Ishikawa (cell line): ENCODE results near the gene CCDC18.

ENCODE experiments used
- EGR1 ChIP-seq: IDR thresholded peaks from 2 replicates; pipeline ENCODE4 v1.6.1; 2012
- EP300 ChIP-seq: IDR thresholded peaks from 2 replicates; pipeline ENCODE4 v1.6.1; 2012; ENCODE audit warnings: borderline replicate concordance
- FOXM1 ChIP-seq: IDR thresholded peaks from 2 replicates; pipeline ENCODE4 v1.6.1; 2012; ENCODE audit warnings: low read depth, borderline replicate concordance
- RAD21 ChIP-seq: IDR thresholded peaks from 2 replicates; pipeline ENCODE4 v1.6.1; 2012; ENCODE audit warnings: low read depth
- TAF1 ChIP-seq: IDR thresholded peaks from 2 replicates; pipeline ENCODE4 v1.6.1; 2012; ENCODE audit warnings: low read depth, mild to moderate bottlenecking
- TCF12 ChIP-seq: IDR thresholded peaks from 2 replicates; pipeline ENCODE4 v1.6.1; 2012; ENCODE audit warnings: low read depth
- ZBTB7A ChIP-seq: IDR thresholded peaks from 2 replicates; pipeline ENCODE4 v1.6.1; 2012; ENCODE audit warnings: low read depth
- TF ChIP-seq, protein P1 (sequence below): IDR thresholded peaks from 2 replicates; pipeline ENCODE4 v1.6.1; 2012; ENCODE audit warnings: low read depth, mild to moderate bottlenecking
- TF ChIP-seq, protein P2 (sequence below): IDR thresholded peaks from 2 replicates; pipeline ENCODE4 v1.6.1; 2012
- TF ChIP-seq, protein P3 (sequence below): IDR thresholded peaks from 2 replicates; pipeline ENCODE4 v1.6.1; 2012

DNA sequence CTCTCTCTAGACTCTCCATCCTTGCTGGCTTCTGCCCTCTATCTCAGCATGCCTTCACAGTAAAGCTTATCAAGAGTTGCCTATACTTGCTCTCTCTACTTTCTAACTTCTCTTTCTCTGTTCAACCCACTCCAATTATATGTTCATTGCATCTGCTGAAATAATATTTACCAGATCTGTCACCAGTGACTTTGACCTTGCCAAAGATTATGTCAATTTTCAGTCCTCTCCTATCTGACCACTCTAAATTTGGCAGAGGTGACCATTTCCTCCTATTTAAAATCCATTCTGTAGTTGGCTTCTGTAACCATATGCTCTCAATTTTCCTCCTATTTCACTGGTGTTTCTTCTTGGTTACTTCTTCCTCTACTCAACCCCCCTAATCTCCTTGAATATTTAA, 126.4 kb downstream of the CCDC18 start:
- TF ChIP-seq TCF12, result no peak
- no peak for TF ChIP-seq EP300
- TF ChIP-seq, protein P1, sequence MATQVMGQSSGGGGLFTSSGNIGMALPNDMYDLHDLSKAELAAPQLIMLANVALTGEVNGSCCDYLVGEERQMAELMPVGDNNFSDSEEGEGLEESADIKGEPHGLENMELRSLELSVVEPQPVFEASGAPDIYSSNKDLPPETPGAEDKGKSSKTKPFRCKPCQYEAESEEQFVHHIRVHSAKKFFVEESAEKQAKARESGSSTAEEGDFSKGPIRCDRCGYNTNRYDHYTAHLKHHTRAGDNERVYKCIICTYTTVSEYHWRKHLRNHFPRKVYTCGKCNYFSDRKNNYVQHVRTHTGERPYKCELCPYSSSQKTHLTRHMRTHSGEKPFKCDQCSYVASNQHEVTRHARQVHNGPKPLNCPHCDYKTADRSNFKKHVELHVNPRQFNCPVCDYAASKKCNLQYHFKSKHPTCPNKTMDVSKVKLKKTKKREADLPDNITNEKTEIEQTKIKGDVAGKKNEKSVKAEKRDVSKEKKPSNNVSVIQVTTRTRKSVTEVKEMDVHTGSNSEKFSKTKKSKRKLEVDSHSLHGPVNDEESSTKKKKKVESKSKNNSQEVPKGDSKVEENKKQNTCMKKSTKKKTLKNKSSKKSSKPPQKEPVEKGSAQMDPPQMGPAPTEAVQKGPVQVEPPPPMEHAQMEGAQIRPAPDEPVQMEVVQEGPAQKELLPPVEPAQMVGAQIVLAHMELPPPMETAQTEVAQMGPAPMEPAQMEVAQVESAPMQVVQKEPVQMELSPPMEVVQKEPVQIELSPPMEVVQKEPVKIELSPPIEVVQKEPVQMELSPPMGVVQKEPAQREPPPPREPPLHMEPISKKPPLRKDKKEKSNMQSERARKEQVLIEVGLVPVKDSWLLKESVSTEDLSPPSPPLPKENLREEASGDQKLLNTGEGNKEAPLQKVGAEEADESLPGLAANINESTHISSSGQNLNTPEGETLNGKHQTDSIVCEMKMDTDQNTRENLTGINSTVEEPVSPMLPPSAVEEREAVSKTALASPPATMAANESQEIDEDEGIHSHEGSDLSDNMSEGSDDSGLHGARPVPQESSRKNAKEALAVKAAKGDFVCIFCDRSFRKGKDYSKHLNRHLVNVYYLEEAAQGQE, result no peak
- TF ChIP-seq FOXM1, result no peak
- TF ChIP-seq RAD21, result no peak
- TF ChIP-seq EGR1, result no peak
- TF ChIP-seq, protein P2, sequence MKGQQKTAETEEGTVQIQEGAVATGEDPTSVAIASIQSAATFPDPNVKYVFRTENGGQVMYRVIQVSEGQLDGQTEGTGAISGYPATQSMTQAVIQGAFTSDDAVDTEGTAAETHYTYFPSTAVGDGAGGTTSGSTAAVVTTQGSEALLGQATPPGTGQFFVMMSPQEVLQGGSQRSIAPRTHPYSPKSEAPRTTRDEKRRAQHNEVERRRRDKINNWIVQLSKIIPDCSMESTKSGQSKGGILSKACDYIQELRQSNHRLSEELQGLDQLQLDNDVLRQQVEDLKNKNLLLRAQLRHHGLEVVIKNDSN, result no peak
- TF ChIP-seq, protein P3, sequence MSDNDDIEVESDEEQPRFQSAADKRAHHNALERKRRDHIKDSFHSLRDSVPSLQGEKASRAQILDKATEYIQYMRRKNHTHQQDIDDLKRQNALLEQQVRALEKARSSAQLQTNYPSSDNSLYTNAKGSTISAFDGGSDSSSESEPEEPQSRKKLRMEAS, result no peak
- TF ChIP-seq TAF1, result no peak
- TF ChIP-seq ZBTB7A, result no peak
